GM23338 (cell line): ENCODE data around the gene ID3. TPM values are rescaled to one million over a fixed set of nuclear protein-coding genes. Genes with fewer than 3 reads are reported as not detected.
A peak's percentile ranks its signal among the peaks of the same experiment; 100 is the strongest.

ENCODE experiments used
- ATAC-seq: fragments of 200-7000 bp; cut with Tn5 transposase; 3 replicates; pipeline ENCODE4 v1.9.1; 2020
- DNase-seq: peaks from one replicate; pipeline ENCODE4 v3.0.0-alpha.2; 2015; ENCODE audit warnings: low spot score
- H2AFZ ChIP-seq: fragments of 200-600 bp; sonication (generic); 2 replicates; pipeline ENCODE4 v1.8.0; 2016; ENCODE audit warnings: antibody characterized with exemption, mild to moderate bottlenecking, moderate library complexity
- H3F3A ChIP-seq: fragments of 200-600 bp; sonication (generic); replicated peaks from 2 replicates; pipeline ENCODE4 v1.8.0; 2017; ENCODE audit warnings: antibody characterized with exemption, mixed run types, low read depth
- H3K27ac ChIP-seq: fragments of 200-600 bp; sonication (generic); 2 replicates; pipeline ENCODE4 v1.6.1; 2016; ENCODE audit warnings: low read depth
- H3K27me3 ChIP-seq: fragments of 200-600 bp; sonication (generic); 2 replicates; pipeline ENCODE4 v1.8.0; 2016; ENCODE audit warnings: mild to moderate bottlenecking, mixed run types, moderate library complexity; ENCODE audit not compliant: insufficient read depth
- H3K36me3 ChIP-seq: fragments of 200-600 bp; sonication (generic); 2 replicates; pipeline ENCODE4 v1.8.0; 2016; ENCODE audit warnings: mild to moderate bottlenecking; ENCODE audit not compliant: insufficient read depth
- H3K4me1 ChIP-seq: fragments of 200-600 bp; sonication (generic); 2 replicates; pipeline ENCODE4 v1.8.0; 2016; ENCODE audit warnings: mild to moderate bottlenecking, moderate library complexity; ENCODE audit not compliant: insufficient read depth
- H3K4me2 ChIP-seq: fragments of 200-600 bp; sonication (generic); 2 replicates; pipeline ENCODE4 v1.7.1; 2017; ENCODE audit warnings: mixed run types
- H3K4me3 ChIP-seq: fragments of 200-600 bp; sonication (generic); 2 replicates; pipeline ENCODE4 v1.6.1; 2016; ENCODE audit warnings: mixed run types
- H3K79me2 ChIP-seq: fragments of 200-600 bp; sonication (generic); replicated peaks from 2 replicates; pipeline ENCODE4 v1.8.0; 2017; ENCODE audit warnings: mild to moderate bottlenecking; ENCODE audit not compliant: insufficient read depth
- H3K9me2 ChIP-seq: fragments of 200-600 bp; sonication (generic); 2 replicates; pipeline ENCODE4 v1.8.0; 2017; ENCODE audit not compliant: insufficient read depth
- H4K20me1 ChIP-seq: fragments of 200-600 bp; sonication (generic); replicated peaks from 2 replicates; pipeline ENCODE4 v1.8.0; 2017; ENCODE audit warnings: mild to moderate bottlenecking; ENCODE audit not compliant: insufficient read depth
- H3K27ac Mint-ChIP-seq: 2 replicates; pipeline ENCODE4 v1.8.0; 2020; ENCODE audit warnings: inconsistent platforms, mild to moderate bottlenecking, moderate library complexity, mixed read lengths
- H3K27me3 Mint-ChIP-seq: 3 replicates; pipeline ENCODE4 v1.8.0; 2022; ENCODE audit warnings: low read depth, mild to moderate bottlenecking, moderate library complexity, mixed read lengths, inconsistent platforms; ENCODE audit not compliant: insufficient read depth, poor library complexity
- H3K36me3 Mint-ChIP-seq: 3 replicates; pipeline ENCODE4 v1.8.0; 2021; ENCODE audit warnings: low read depth, mild to moderate bottlenecking, inconsistent platforms, moderate library complexity, mixed read lengths
- H3K4me1 Mint-ChIP-seq: 3 replicates; pipeline ENCODE4 v1.8.0; 2020; ENCODE audit warnings: mild to moderate bottlenecking, inconsistent platforms, mixed read lengths
- H3K4me3 Mint-ChIP-seq: 3 replicates; pipeline ENCODE4 v1.8.0; 2021; ENCODE audit warnings: moderate library complexity, mild to moderate bottlenecking, inconsistent platforms, mixed read lengths
- H3K9me3 Mint-ChIP-seq: 3 replicates; pipeline ENCODE4 v1.8.0; 2020; ENCODE audit warnings: moderate library complexity, mild to moderate bottlenecking, inconsistent platforms, mixed read lengths
- CREB1 ChIP-seq: fragments of 250-450 bp; sonication (Bioruptor Pico); IDR thresholded peaks from 2 replicates; pipeline ENCODE4 v1.5.0; 2020; ENCODE audit warnings: low read depth, mild to moderate bottlenecking, moderate library complexity
- CTCF ChIP-seq, 2 experiments: fragments of 200-600 bp in 1 of 2; sonication (generic) in 1 of 2; conservative IDR thresholded peaks; 2 replicates each; pipeline versions ENCODE4 v1.5.1 to v1.6.1; 2016 to 2017; ENCODE audit warnings: antibody characterized with exemption in 2 of 2, low read depth in 2 of 2, mild to moderate bottlenecking in 2 of 2, moderate library complexity in 1 of 2
- ETS1 ChIP-seq: IDR thresholded peaks from 2 replicates; pipeline ENCODE4 v1.6.1; 2016; ENCODE audit warnings: antibody characterized with exemption
- EZH2 ChIP-seq: fragments of 200-600 bp; sonication (generic); IDR thresholded peaks from one replicate; pipeline ENCODE4 v1.8.0; 2017; ENCODE audit warnings: antibody characterized with exemption, mild to moderate bottlenecking, low read depth; ENCODE audit not compliant: unreplicated experiment
- EZH2phosphoT487 ChIP-seq: fragments of 200-600 bp; sonication (generic); IDR thresholded peaks from one replicate; pipeline ENCODE4 v1.8.1; 2018; ENCODE audit warnings: antibody characterized with exemption; ENCODE audit not compliant: unreplicated experiment
- JUNB ChIP-seq: IDR thresholded peaks from one replicate; pipeline ENCODE4 v1.6.1; 2016; ENCODE audit warnings: antibody characterized with exemption; ENCODE audit not compliant: unreplicated experiment
- POLR2AphosphoS5 ChIP-seq: IDR thresholded peaks from 2 replicates; pipeline ENCODE4 v1.6.1; 2016; ENCODE audit warnings: antibody characterized with exemption, low read depth
- REST ChIP-seq: IDR thresholded peaks from one replicate; pipeline ENCODE4 v1.6.1; 2018; ENCODE audit warnings: antibody characterized with exemption; ENCODE audit not compliant: unreplicated experiment
- STAT1 ChIP-seq: IDR thresholded peaks from one replicate; pipeline ENCODE4 v1.6.1; 2016; ENCODE audit warnings: antibody characterized with exemption; ENCODE audit not compliant: unreplicated experiment
- ZNF114 ChIP-seq: fragments of 250-450 bp; sonication (Bioruptor Pico); IDR thresholded peaks from 2 replicates; pipeline ENCODE4 v1.5.0; 2020; ENCODE audit warnings: mild to moderate bottlenecking, moderate library complexity
- ZNF331 ChIP-seq: fragments of 250-450 bp; sonication (Bioruptor Pico); IDR thresholded peaks from 2 replicates; pipeline ENCODE4 v1.5.0; 2020; ENCODE audit warnings: low read depth, mild to moderate bottlenecking, moderate library complexity
- polyA plus RNA-seq: library from polyadenylated mRNA; unstranded; fragments of >200 nt; fragmentation: Nextera tagmentation; extraction: Ambion mirVana; gene quantifications from 2 replicates; pipeline ENCODE4 v1.2.1, GENCODE V29; 2016
- total RNA-seq: library from RNA; depleted of rRNA; stranded (reverse); fragments of >200 nt; shearing (Covaris generic); gene quantifications from 2 replicates; pipeline ENCODE4 v1.2.3, GENCODE V29; 2014

The ID3 gene
- total and polyA plus RNA-seq, 2 experiments from 2014 or later: 164 to 345 TPM

- TF ChIP-seq JUNB: no peak
- TF ChIP-seq CTCF (conservative IDR thresholded peaks at IDR 0.05; ENCODE audit: low read depth in 2 of 2): no peak
- TF ChIP-seq ETS1: no peak
- TF ChIP-seq EZH2: no peak
- TF ChIP-seq REST: no peak
- no peak for TF ChIP-seq ZNF331 (CRISPR knock-in tag)
These were observed 1.9 kb upstream of the ID3 start (continued) for GRCh38 chr1:23561076-23561812.

GRCh38 chr1:23559985-23560741, 862 bp upstream of the ID3 start:
- no peaks in the 10 kb centered on the region; the same call in 2 of the 3 replicates for H3K9me3 Mint-ChIP-seq
- Histone ChIP-seq H3K4me1 (peaks cover 53% of the 10 kb centered on the region), H3K36me3 (peaks cover 4% of the 10 kb centered on the region; the same call in 1 of the 2 replicates), H3K9me2 (no peaks in the 10 kb centered on the region), H3K27me3 (peaks cover 38% of the 10 kb centered on the region), H3K27ac (peak overlapping the region; percentile 98), H4K20me1 (peaks cover 5% of the 10 kb centered on the region), H3K79me2 (peaks cover 19% of the 10 kb centered on the region), H3F3A (peaks cover 21% of the 10 kb centered on the region), H3K4me2 (peak overlapping the region; percentile 93), H2AFZ (no peak overlapping the region), H3K4me3 (peak overlapping the region; percentile 87)
- peak overlapping the region; percentile 86 for H3K4me3 Mint-ChIP-seq
- peaks cover 25% of the 10 kb centered on the region for H3K36me3 Mint-ChIP-seq
- DNase-seq: peak; percentile 41
- H3K27me3 Mint-ChIP-seq: peaks cover 22% of the 10 kb centered on the region
- no peak for ATAC-seq
- peak overlapping the region; percentile 95 for H3K27ac Mint-ChIP-seq
- H3K4me1 Mint-ChIP-seq: peaks cover 68% of the 10 kb centered on the region
- TF ChIP-seq CTCF (conservative IDR thresholded peaks at IDR 0.05; ENCODE audit: low read depth in 2 of 2) (no peak), ZNF114 (CRISPR knock-in tag) (no peak), REST (no peak), CREB1 (no peak), POLR2AphosphoS5 (no peak), STAT1 (no peak), EZH2phosphoT487 (no peak), ZNF331 (CRISPR knock-in tag) (no peak)
